DND-41 (cell line): ENCODE results near the gene CFAP77.

Experiments
- ATAC-seq: fragments of 200-7000 bp; cut with Tn5 transposase; 3 replicates; pipeline ENCODE4 v1.9.1; 2021; ENCODE audit warnings: low read depth; ENCODE audit not compliant: insufficient read depth
- DNase-seq: peaks from one replicate; pipeline ENCODE4 v3.0.0-alpha.2; 2020
- H2AFZ ChIP-seq: 2 replicates; pipeline ENCODE4 v1.6.0; 2012; ENCODE audit warnings: low read depth, low read length
- H3K27ac ChIP-seq: 2 replicates; pipeline ENCODE4 v1.5.1; 2012; ENCODE audit warnings: low read length, inconsistent platforms
- H3K27me3 ChIP-seq: fragments of 200-600 bp; sonication (generic); 2 replicates; pipeline ENCODE4 v1.6.0; 2012; ENCODE audit warnings: low read length, mild to moderate bottlenecking, inconsistent platforms; ENCODE audit not compliant: insufficient read depth, poor library complexity
- H3K36me3 ChIP-seq: 2 replicates; pipeline ENCODE4 v1.5.1; 2012; ENCODE audit warnings: low read length, inconsistent platforms; ENCODE audit not compliant: insufficient read depth
- H3K4me1 ChIP-seq: 2 replicates; pipeline ENCODE4 v1.5.1; 2012; ENCODE audit warnings: mild to moderate bottlenecking, low read length; ENCODE audit not compliant: insufficient read depth
- H3K4me2 ChIP-seq: 2 replicates; pipeline ENCODE4 v1.6.0; 2012; ENCODE audit warnings: mild to moderate bottlenecking, moderate library complexity, low read length, inconsistent platforms; ENCODE audit not compliant: insufficient read depth
- H3K4me3 ChIP-seq, 2 experiments: fragments of 200-600 bp in 1 of 2; shearing (Covaris generic) in 1 of 2; 2 replicates each; pipeline ENCODE4 v1.5.1; 2012 to 2016; ENCODE audit warnings: inconsistent platforms in 2 of 2, low read length in 2 of 2, mild to moderate bottlenecking in 2 of 2, low read depth in 1 of 2, moderate library complexity in 1 of 2
- H3K79me2 ChIP-seq: 2 replicates; pipeline ENCODE4 v1.6.0; 2012; ENCODE audit warnings: low read length, inconsistent platforms; ENCODE audit not compliant: insufficient read depth
- H3K9ac ChIP-seq: 2 replicates; pipeline ENCODE4 v1.6.0; 2012; ENCODE audit warnings: low read depth, mild to moderate bottlenecking, inconsistent platforms, low read length, moderate library complexity
- H3K9me3 ChIP-seq: 2 replicates; pipeline ENCODE4 v1.5.1; 2012; ENCODE audit warnings: low read length, moderate library complexity, mild to moderate bottlenecking, inconsistent platforms; ENCODE audit not compliant: insufficient read depth, severe bottlenecking
- H4K20me1 ChIP-seq: 2 replicates; pipeline ENCODE4 v1.6.0; 2012; ENCODE audit warnings: low read length; ENCODE audit not compliant: insufficient read depth
- CTCF ChIP-seq: IDR thresholded peaks from 2 replicates; pipeline ENCODE4 v1.5.1; 2012; ENCODE audit warnings: borderline replicate concordance, low read length, moderate library complexity, mild to moderate bottlenecking; ENCODE audit not compliant: poor library complexity, severe bottlenecking; ENCODE audit errors: extremely low read depth
- EZH2 ChIP-seq: IDR thresholded peaks from 3 replicates; pipeline ENCODE4 v1.6.1; 2012; ENCODE audit warnings: borderline replicate concordance, low read depth, mild to moderate bottlenecking, moderate library complexity, low read length, inconsistent platforms; ENCODE audit not compliant: severe bottlenecking

The CFAP77 gene

GRCh38 chr9:132541051-132541450, 131.0 kb downstream of the CFAP77 start:
- Histone ChIP-seq H3K27ac (no peak overlapping the region), H4K20me1 (no peaks in the 10 kb centered on the region; the same call in none of the 2 replicates), H3K4me3 (no peak overlapping the region), H3K79me2 (no peaks in the 10 kb centered on the region), H3K9me3 (no peaks in the 10 kb centered on the region), H3K27me3 (no peaks in the 10 kb centered on the region), H2AFZ (no peak overlapping the region), H3K36me3 (no peaks in the 10 kb centered on the region), H3K9ac (no peak overlapping the region), H3K4me2 (no peak overlapping the region), H3K4me1 (no peaks in the 10 kb centered on the region)
- DNase-seq (no peak), ATAC-seq (no peak)
- no peak for TF ChIP-seq EZH2
- no peak for TF ChIP-seq CTCF

GRCh38 chr9:132541870-132542830, 132.1 kb downstream of the CFAP77 start:
- no peaks in the 10 kb centered on the region for H3K79me2 ChIP-seq
- no peak overlapping the region for H3K9ac ChIP-seq
- DNase-seq (no peak), ATAC-seq (no peak)
- H3K9me3 ChIP-seq, result no peaks in the 10 kb centered on the region
- peaks cover under 1% of the 10 kb centered on the region for H4K20me1 ChIP-seq
- H2AFZ ChIP-seq, result no peak overlapping the region
- TF ChIP-seq CTCF (no peak), EZH2 (no peak)
- no peaks in the 10 kb centered on the region for H3K4me1 ChIP-seq
- H3K36me3 ChIP-seq, result no peaks in the 10 kb centered on the region
- H3K4me2 ChIP-seq, result no peak overlapping the region
- no peaks in the 10 kb centered on the region for H3K27me3 ChIP-seq
- no peak overlapping the region for H3K27ac ChIP-seq
- H3K4me3 ChIP-seq, result no peak overlapping the region

- ATAC-seq, result no peak
- peaks cover 5% of the 10 kb centered on the region for H4K20me1 ChIP-seq
- TF ChIP-seq CTCF (no peak), EZH2 (no peak)
- no peaks in the 10 kb centered on the region for H3K4me1 ChIP-seq
- H3K27ac ChIP-seq, result no peak overlapping the region
- no peaks in the 10 kb centered on the region for H3K9me3 ChIP-seq
- H3K79me2 ChIP-seq, result no peaks in the 10 kb centered on the region
- H3K27me3 ChIP-seq, result no peaks in the 10 kb centered on the region
- H3K36me3 ChIP-seq, result no peaks in the 10 kb centered on the region
- no peak overlapping the region for H2AFZ ChIP-seq
- no peak for DNase-seq
- no peak overlapping the region for H3K4me2 ChIP-seq
- no peak overlapping the region for H3K9ac ChIP-seq
- H3K4me3 ChIP-seq, result no peak overlapping the region
Measured at GRCh38 chr9:132543251-132543650, 133.2 kb downstream of the CFAP77 start.
